ENCODE measurements around the gene E2F3.

- TF ChIP-seq, protein P1, sequence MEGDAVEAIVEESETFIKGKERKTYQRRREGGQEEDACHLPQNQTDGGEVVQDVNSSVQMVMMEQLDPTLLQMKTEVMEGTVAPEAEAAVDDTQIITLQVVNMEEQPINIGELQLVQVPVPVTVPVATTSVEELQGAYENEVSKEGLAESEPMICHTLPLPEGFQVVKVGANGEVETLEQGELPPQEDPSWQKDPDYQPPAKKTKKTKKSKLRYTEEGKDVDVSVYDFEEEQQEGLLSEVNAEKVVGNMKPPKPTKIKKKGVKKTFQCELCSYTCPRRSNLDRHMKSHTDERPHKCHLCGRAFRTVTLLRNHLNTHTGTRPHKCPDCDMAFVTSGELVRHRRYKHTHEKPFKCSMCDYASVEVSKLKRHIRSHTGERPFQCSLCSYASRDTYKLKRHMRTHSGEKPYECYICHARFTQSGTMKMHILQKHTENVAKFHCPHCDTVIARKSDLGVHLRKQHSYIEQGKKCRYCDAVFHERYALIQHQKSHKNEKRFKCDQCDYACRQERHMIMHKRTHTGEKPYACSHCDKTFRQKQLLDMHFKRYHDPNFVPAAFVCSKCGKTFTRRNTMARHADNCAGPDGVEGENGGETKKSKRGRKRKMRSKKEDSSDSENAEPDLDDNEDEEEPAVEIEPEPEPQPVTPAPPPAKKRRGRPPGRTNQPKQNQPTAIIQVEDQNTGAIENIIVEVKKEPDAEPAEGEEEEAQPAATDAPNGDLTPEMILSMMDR (IDR thresholded peaks at IDR 0.05) = no peak
- TF ChIP-seq POLR2AphosphoS5 (IDR thresholded peaks at IDR 0.05) (no peak), POLR2A (IDR thresholded peaks at IDR 0.05; ENCODE audit: low read depth) (no peak), EP300 (IDR thresholded peaks at IDR 0.05) (no peak)
These were observed 15.1 kb downstream of the E2F3 start for GRCh38 chr6:20416567-20417345.

Data from esophagus muscularis mucosa (tissue), 4 donors.